ENCODE measurements around the gene AUH. TPM values are rescaled to one million over a fixed set of nuclear protein-coding genes. Genes with fewer than 3 reads are reported as not detected.

The AUH gene
- total and polyA plus RNA-seq, 2 donors (not counting 1 experiment from before 2014, with no cell fraction given): 5.2 to 29.1 TPM

GRCh38 chr9:91198405-91198804 lies 163.3 kb downstream of the AUH start:
- Histone ChIP-seq H3K4me3 (ENCODE audit: control extremely low read depth in 1 of 5, extremely low read depth in 1 of 5, insufficient read depth in 1 of 5, low read depth in 2 of 5, low read length in 4 of 5) (no peak overlapping the region), H3K27ac (ENCODE audit: low read length in 2 of 2) (no peak overlapping the region), H2AFZ (ENCODE audit: insufficient read depth, low read depth, low read length, poor library complexity, severe bottlenecking) (no peak overlapping the region), H3K9me3 (ENCODE audit: control extremely low read depth in 1 of 3, control insufficient read depth in 2 of 3, insufficient read depth in 1 of 3, low read length in 2 of 3) (peaks cover 0 to 5% (median 4%) of the 10 kb centered on the region in 3 donors), H3K27me3 (replicated peaks in 1 of 4; ENCODE audit: control extremely low read depth in 1 of 4, control insufficient read depth in 3 of 4, insufficient read depth in 4 of 4, low read length in 3 of 4) (no peaks in the 10 kb centered on the region), H3K9ac (ENCODE audit: low read length) (no peak overlapping the region), H3K4me1 (ENCODE audit: control insufficient read depth in 2 of 2, insufficient read depth in 2 of 2, low read length in 2 of 2) (peaks cover 15 to 19% of the 10 kb centered on the region in 2 donors), H4K20me1 (ENCODE audit: control insufficient read depth, insufficient read depth, low read length, poor library complexity, severe bottlenecking) (no peaks in the 10 kb centered on the region), H3K4me2 (replicated peaks; ENCODE audit: low read depth, low read length, poor library complexity, severe bottlenecking) (no peak overlapping the region), H3K79me2 (ENCODE audit: control insufficient read depth, insufficient read depth, low read length) (no peaks in the 10 kb centered on the region), H3K36me3 (replicated peaks in 1 of 2; ENCODE audit: control extremely low read depth in 1 of 2, control insufficient read depth in 1 of 2, extremely low read depth in 1 of 2, insufficient read depth in 2 of 2, low read length in 1 of 2) (no peaks in the 10 kb centered on the region)
- POLR2A ChIA-PET: no interaction called here
- Mint-ChIP-seq H3K9me3 (ENCODE audit: insufficient read depth) (peaks cover 3% of the 10 kb centered on the region), H3K4me3 (no peak overlapping the region), H3K27me3 (no peaks in the 10 kb centered on the region), H3K27ac (no peak overlapping the region), H3K4me1 (peaks cover 16% of the 10 kb centered on the region)
- intact Hi-C loops (cut with micrococcal nuclease): no loop called here
- DNase-seq (no peak), ATAC-seq (ENCODE audit: low read depth) (no peak)
- CTCF ChIA-PET: no interaction called here
- no peak for TF ChIP-seq EZH2 (IDR thresholded peaks at IDR 0.05; ENCODE audit: borderline replicate concordance, insufficient read depth, low read depth, low read length, poor library complexity, severe bottlenecking)
- TF ChIP-seq CTCF (IDR thresholded peaks at IDR 0.05): no peak

DNA sequence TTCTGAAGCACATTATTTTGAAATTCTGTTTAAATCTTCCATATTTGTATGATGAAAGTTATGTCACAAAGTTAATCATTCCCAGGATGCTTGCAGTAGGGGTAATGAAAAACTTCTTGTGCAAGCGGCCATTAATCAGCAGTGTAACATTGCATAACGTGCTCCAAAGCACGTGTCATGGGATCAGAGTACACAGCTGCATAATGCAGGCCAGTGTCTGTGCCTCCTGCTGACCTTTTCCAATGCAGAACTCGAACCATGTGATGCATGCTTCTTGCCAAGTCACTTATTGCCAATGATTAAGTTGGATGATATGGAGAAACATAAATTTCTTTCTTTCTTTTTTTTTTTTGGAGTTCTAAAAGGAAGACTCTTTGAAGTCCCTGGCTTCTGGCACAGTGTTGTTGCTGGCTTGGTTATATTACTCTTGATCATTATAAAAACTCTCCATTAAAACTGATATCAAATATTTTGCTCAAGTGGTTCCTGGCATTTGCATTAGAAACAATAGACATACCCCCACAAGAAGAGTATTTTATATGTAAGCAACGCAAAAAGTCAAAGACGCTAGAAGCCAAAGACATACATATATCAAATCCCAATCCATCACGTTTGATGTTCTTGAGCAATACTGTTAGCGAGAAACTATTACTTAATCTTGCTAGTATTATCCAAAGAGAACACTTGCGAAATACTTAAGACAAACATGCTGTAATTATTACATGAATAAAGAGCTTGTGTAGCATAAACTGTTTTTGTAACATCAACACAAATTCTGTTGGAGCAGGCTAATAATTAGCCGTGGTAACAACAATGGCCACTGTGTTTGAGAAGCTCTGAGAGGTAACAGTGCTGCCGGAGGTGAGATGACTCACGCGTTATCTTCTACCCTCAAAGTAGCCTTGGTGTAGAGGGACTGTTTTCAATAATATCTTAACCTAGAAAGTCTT lies 164.2 kb downstream of the AUH start:
- Histone ChIP-seq H3K27ac (ENCODE audit: low read length in 2 of 2) (no peak overlapping the region), H3K4me3 (ENCODE audit: control extremely low read depth in 1 of 5, extremely low read depth in 1 of 5, insufficient read depth in 1 of 5, low read depth in 2 of 5, low read length in 4 of 5) (no peak overlapping the region), H4K20me1 (ENCODE audit: control insufficient read depth, insufficient read depth, low read length, poor library complexity, severe bottlenecking) (no peaks in the 10 kb centered on the region), H2AFZ (ENCODE audit: insufficient read depth, low read depth, low read length, poor library complexity, severe bottlenecking) (no peak overlapping the region), H3K79me2 (ENCODE audit: control insufficient read depth, insufficient read depth, low read length) (no peaks in the 10 kb centered on the region), H3K27me3 (replicated peaks in 1 of 4; ENCODE audit: control extremely low read depth in 1 of 4, control insufficient read depth in 3 of 4, insufficient read depth in 4 of 4, low read length in 3 of 4) (no peaks in the 10 kb centered on the region), H3K9ac (ENCODE audit: low read length) (no peak overlapping the region), H3K4me1 (ENCODE audit: control insufficient read depth in 2 of 2, insufficient read depth in 2 of 2, low read length in 2 of 2) (peaks cover 20 to 28% of the 10 kb centered on the region in 2 donors), H3K36me3 (replicated peaks in 1 of 2; ENCODE audit: control extremely low read depth in 1 of 2, control insufficient read depth in 1 of 2, extremely low read depth in 1 of 2, insufficient read depth in 2 of 2, low read length in 1 of 2) (no peaks in the 10 kb centered on the region), H3K9me3 (ENCODE audit: control extremely low read depth in 1 of 3, control insufficient read depth in 2 of 3, insufficient read depth in 1 of 3, low read length in 2 of 3) (peaks cover 0 to 5% (median 2%) of the 10 kb centered on the region in 3 donors), H3K4me2 (replicated peaks; ENCODE audit: low read depth, low read length, poor library complexity, severe bottlenecking) (no peak overlapping the region)
- no peak for DNase-seq
- Mint-ChIP-seq H3K4me1 (peaks cover 20% of the 10 kb centered on the region), H3K27me3 (no peaks in the 10 kb centered on the region), H3K4me3 (no peak overlapping the region), H3K9me3 (ENCODE audit: insufficient read depth) (peaks cover 3% of the 10 kb centered on the region), H3K27ac (no peak overlapping the region)
- ChIA-PET CTCF (no interaction called here), POLR2A (no interaction called here)
- intact Hi-C loops (cut with micrococcal nuclease): no loop called here
- 72% methylated on average over 3 of the region's 13 CpGs for WGBS (ENCODE audit: insufficient coverage)
- TF ChIP-seq EZH2 (IDR thresholded peaks at IDR 0.05; ENCODE audit: borderline replicate concordance, insufficient read depth, low read depth, low read length, poor library complexity, severe bottlenecking): no peak
- TF ChIP-seq CTCF (IDR thresholded peaks at IDR 0.05): no peak
- ATAC-seq (ENCODE audit: low read depth): no peak

Data from B cell (primary cell).